CD14-positive monocyte (primary cell): ENCODE data around the gene CDV3. TPM values are rescaled to one million over a fixed set of nuclear protein-coding genes. Genes with fewer than 3 reads are reported as not detected.

Experiments
- DNase-seq, 3 donors: peaks; one replicate each; pipeline ENCODE4 v3.0.0-alpha.2; 2011 to 2022
- H2AFZ ChIP-seq: 2 replicates; pipeline ENCODE4 v1.6.0; 2012; ENCODE audit warnings: mild to moderate bottlenecking, low read depth, low read length, inconsistent platforms; ENCODE audit not compliant: insufficient read depth, poor library complexity, severe bottlenecking
- H3K27ac ChIP-seq, 2 donors: 1 replicate in 1 of 2; 2 replicates in 1 of 2; pipeline ENCODE4 v1.5.1; 2012 to 2013; ENCODE audit warnings: low read length in 2 of 2, control low read depth in 1 of 2, inconsistent platforms in 1 of 2, low read depth in 1 of 2, mild to moderate bottlenecking in 1 of 2
- H3K27me3 ChIP-seq, 2 donors: one replicate each; pipeline versions ENCODE4 v1.6.0 to v1.6.1; 2011 to 2013; ENCODE audit warnings: low read length in 2 of 2; ENCODE audit not compliant: control insufficient read depth in 2 of 2, insufficient read depth in 2 of 2
- H3K36me3 ChIP-seq, 2 donors: replicated peaks in 1 of 2; 1 replicate in 1 of 2; 2 replicates in 1 of 2; pipeline versions ENCODE4 v1.5.1 to v1.6.1; 2012 to 2013; ENCODE audit warnings: low read length in 2 of 2, control low read depth in 1 of 2, inconsistent platforms in 1 of 2, mild to moderate bottlenecking in 1 of 2; ENCODE audit not compliant: insufficient read depth in 2 of 2, control insufficient read depth in 1 of 2
- H3K4me1 ChIP-seq, 2 donors: 1 replicate in 1 of 2; 2 replicates in 1 of 2; pipeline versions ENCODE4 v1.5.1 to v1.6.1; 2012 to 2013; ENCODE audit warnings: low read length in 2 of 2, control low read depth in 1 of 2, inconsistent platforms in 1 of 2, mild to moderate bottlenecking in 1 of 2, moderate library complexity in 1 of 2; ENCODE audit not compliant: insufficient read depth in 2 of 2, control insufficient read depth in 1 of 2
- H3K4me2 ChIP-seq: replicated peaks from 2 replicates; pipeline ENCODE3; 2012; ENCODE audit warnings: low read length, moderate library complexity, mild to moderate bottlenecking; ENCODE audit not compliant: poor library complexity, severe bottlenecking; ENCODE audit errors: extremely low read depth
- H3K4me3 ChIP-seq, 3 experiments: fragments of 200-600 bp in 1 of 3; sonication (generic) in 1 of 3; replicated peaks in 1 of 3; 1 replicate in 2 of 3; 2 replicates in 1 of 3; pipeline ENCODE4 v1.5.1; 2011 to 2013; ENCODE audit warnings: low read length in 3 of 3, mild to moderate bottlenecking in 3 of 3, control low read depth in 2 of 3, low read depth in 2 of 3, inconsistent platforms in 1 of 3, moderate library complexity in 1 of 3
- H3K79me2 ChIP-seq: 2 replicates; pipeline ENCODE4 v1.6.0; 2012; ENCODE audit warnings: mild to moderate bottlenecking, control low read depth, inconsistent platforms, low read length, moderate library complexity; ENCODE audit not compliant: insufficient read depth
- H3K9ac ChIP-seq: 2 replicates; pipeline ENCODE4 v1.6.0; 2017; ENCODE audit warnings: low read length, mild to moderate bottlenecking; ENCODE audit not compliant: insufficient read depth, poor library complexity, severe bottlenecking
- H3K9me3 ChIP-seq, 2 donors: replicated peaks in 1 of 2; 1 replicate in 1 of 2; 2 replicates in 1 of 2; pipeline versions ENCODE4 v1.5.1 to v1.6.1; 2012 to 2013; ENCODE audit warnings: low read length in 2 of 2, control low read depth in 1 of 2; ENCODE audit not compliant: control insufficient read depth in 1 of 2, insufficient read depth in 1 of 2
- H4K20me1 ChIP-seq: 2 replicates; pipeline ENCODE4 v1.6.0; 2012; ENCODE audit warnings: mild to moderate bottlenecking, low read length, control low read depth, moderate library complexity; ENCODE audit not compliant: insufficient read depth
- H3K27ac Mint-ChIP-seq, 7 donors: one replicate each; pipeline ENCODE4 v1.8.0; 2020; ENCODE audit warnings: mild to moderate bottlenecking in 7 of 7, mixed read lengths in 7 of 7, moderate library complexity in 6 of 7, inconsistent platforms in 2 of 7
- H3K27me3 Mint-ChIP-seq, 3 donors: one replicate each; pipeline ENCODE4 v1.8.0; 2021 to 2022; ENCODE audit warnings: low read depth in 3 of 3, mild to moderate bottlenecking in 3 of 3, mixed read lengths in 3 of 3, moderate library complexity in 3 of 3, inconsistent platforms in 1 of 3
- H3K36me3 Mint-ChIP-seq, 2 donors: one replicate each; pipeline ENCODE4 v1.8.0; 2020; ENCODE audit warnings: mixed read lengths in 2 of 2, inconsistent platforms in 1 of 2, mild to moderate bottlenecking in 1 of 2
- H3K4me1 Mint-ChIP-seq: one replicate; pipeline ENCODE4 v1.8.0; 2020; ENCODE audit warnings: mild to moderate bottlenecking, mixed read lengths
- H3K4me3 Mint-ChIP-seq, 2 donors: one replicate each; pipeline ENCODE4 v1.8.0; 2020; ENCODE audit warnings: mild to moderate bottlenecking in 2 of 2, mixed read lengths in 2 of 2, moderate library complexity in 1 of 2
- H3K9me3 Mint-ChIP-seq, 7 donors: one replicate each; pipeline ENCODE4 v1.8.0; 2020 to 2022; ENCODE audit warnings: mixed read lengths in 7 of 7, mild to moderate bottlenecking in 6 of 7, moderate library complexity in 6 of 7, inconsistent platforms in 2 of 7
- WGBS: methylation state at CpG from one replicate; pipeline ENCODE4 v1.1.5; 2013; ENCODE audit warnings: missing lambda C conversion rate; ENCODE audit not compliant: insufficient coverage; 5-methylcytosine and 5-hydroxymethylcytosine counted together
- intact Hi-C, 2 donors: fragments of 100-400 bp; cut with micrococcal nuclease; formaldehyde crosslinking; loops; one replicate each; pipeline versions ENCODE4 v1.15.0 to v1.15.1; 2023
- polyA plus RNA-seq, 3 donors: library from polyadenylated mRNA; depleted of rRNA in 1 of 3; unstranded in 2 of 3; stranded (reverse) in 1 of 3; fragments of 300-500 nt in 2 of 3; fragments of >200 nt in 1 of 3; fragmentation: Illumina TruSeq in 2 of 3; gene quantifications; 1 replicate in 2 of 3; 2 replicates in 1 of 3; pipeline ENCODE4 v1.2.3, GENCODE V29; 2012 to 2021
- TF ChIP-seq, protein P1 (sequence below): fragments of 200-600 bp; IDR thresholded peaks from one replicate; pipeline ENCODE4 v1.8.0; 2022; ENCODE audit warnings: antibody characterized with exemption, mild to moderate bottlenecking

The CDV3 gene
- polyA plus RNA-seq, 3 donors = 30.0 to 80.1 (median 30.3) TPM

DNA sequence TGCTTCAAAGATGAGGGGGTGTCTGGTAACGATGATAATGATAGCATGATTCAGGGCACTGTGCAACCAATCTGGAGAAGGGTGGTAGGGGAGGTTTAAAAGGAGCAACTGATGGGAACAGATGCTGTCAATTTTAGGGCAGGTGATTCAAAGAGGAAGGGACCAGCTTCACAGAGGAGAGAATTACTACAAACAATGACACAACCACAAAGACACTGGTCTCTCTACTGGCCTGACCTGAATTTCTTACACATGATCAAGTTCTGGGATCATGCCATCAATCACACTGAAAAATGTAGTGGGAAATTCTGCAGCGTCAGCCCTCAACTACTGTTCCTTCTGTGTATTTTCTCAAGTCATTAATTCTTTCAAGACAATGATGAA, 2.6 kb upstream of the CDV3 start:
- peaks cover 5 to 11% of the 10 kb centered on the region in 2 donors for H3K36me3 Mint-ChIP-seq

DNA sequence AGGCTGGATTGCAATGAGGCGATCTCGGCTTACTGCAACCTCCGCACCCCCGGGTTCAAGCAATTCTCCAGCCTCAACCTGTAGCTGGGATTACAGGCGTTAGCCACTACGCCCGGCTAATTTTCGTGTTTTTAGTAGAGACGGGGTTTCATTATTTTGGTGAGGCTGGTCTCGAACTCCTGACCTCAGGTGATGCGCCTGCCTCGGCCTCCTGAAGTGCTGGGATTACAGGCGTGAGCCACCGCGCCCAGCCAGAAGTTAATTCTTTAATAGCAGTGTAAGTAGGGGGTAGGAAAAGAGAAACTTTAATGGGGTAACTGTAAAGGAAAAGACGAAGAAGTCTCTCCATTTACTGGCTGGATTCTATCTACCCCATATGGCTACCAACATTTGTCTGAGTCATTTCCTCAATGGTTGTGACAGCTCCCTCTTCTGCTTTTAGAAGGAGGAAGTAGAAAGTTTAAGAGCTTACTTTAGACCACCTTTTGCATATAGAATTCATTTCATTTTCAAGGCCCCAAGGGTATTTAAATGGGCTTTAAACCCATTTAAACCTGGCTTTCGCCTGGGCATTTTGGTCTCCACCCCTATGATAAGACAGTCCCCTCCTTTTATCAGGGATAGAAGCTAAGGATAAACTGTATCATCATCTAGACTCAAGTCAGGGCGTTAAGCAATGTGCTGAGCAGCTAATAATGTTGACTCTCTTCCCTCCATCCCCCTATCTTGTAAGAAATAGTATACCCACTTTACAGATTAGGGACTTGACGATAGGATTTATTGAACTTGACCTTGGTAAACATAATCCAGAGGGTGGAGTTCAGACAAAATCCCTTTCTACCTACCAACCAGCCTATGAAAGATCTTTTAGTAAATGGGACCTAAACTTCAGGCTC, 1.1 kb upstream of the CDV3 start:
- peak overlapping the region; percentile 74 for H3K9ac ChIP-seq
- peaks cover 32% of the 10 kb centered on the region for H3K79me2 ChIP-seq
- Mint-ChIP-seq H3K4me1 (peaks cover 69% of the 10 kb centered on the region), H3K27ac (peak overlapping the region; percentile 99 to 100 (median 99)), H3K36me3 (peaks cover 20 to 22% of the 10 kb centered on the region in 2 donors), H3K27me3 (peaks cover 0 to 2% (median 0%) of the 10 kb centered on the region in 3 donors), H3K4me3 (peak overlapping the region; percentile 77 to 88), H3K9me3 (no peaks in the 10 kb centered on the region)
- peak overlapping the region; percentile 33 to 72 (median 43) for H3K4me3 ChIP-seq
- peak overlapping the region; percentile 36 for H2AFZ ChIP-seq
- peaks cover 21 to 24% of the 10 kb centered on the region in 2 donors for H3K36me3 ChIP-seq
- 8% methylated on average over 7 of the region's 19 CpGs for WGBS
- H3K27ac ChIP-seq = peak overlapping the region; percentile 97 to 99
- peaks cover 57 to 70% of the 10 kb centered on the region in 2 donors for H3K4me1 ChIP-seq
- peak overlapping the region; percentile 83 for H3K4me2 ChIP-seq
- H4K20me1 ChIP-seq = peaks cover 29% of the 10 kb centered on the region
- intact Hi-C loops = loop anchor here (2.0 to 10.0 kb wide), 3 partner anchors 232 to 850 kb away; partner anchors contain the start of genes NPHP3 (in 2 of the 2) and SRPRB (in 1 of the 2)
- H3K27me3 ChIP-seq = no peaks in the 10 kb centered on the region
- TF ChIP-seq, protein P1, sequence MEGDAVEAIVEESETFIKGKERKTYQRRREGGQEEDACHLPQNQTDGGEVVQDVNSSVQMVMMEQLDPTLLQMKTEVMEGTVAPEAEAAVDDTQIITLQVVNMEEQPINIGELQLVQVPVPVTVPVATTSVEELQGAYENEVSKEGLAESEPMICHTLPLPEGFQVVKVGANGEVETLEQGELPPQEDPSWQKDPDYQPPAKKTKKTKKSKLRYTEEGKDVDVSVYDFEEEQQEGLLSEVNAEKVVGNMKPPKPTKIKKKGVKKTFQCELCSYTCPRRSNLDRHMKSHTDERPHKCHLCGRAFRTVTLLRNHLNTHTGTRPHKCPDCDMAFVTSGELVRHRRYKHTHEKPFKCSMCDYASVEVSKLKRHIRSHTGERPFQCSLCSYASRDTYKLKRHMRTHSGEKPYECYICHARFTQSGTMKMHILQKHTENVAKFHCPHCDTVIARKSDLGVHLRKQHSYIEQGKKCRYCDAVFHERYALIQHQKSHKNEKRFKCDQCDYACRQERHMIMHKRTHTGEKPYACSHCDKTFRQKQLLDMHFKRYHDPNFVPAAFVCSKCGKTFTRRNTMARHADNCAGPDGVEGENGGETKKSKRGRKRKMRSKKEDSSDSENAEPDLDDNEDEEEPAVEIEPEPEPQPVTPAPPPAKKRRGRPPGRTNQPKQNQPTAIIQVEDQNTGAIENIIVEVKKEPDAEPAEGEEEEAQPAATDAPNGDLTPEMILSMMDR = no peak
- no peaks in the 10 kb centered on the region for H3K9me3 ChIP-seq
- peak; percentile 87 to 94 (median 94) for DNase-seq

More for the DNA sequence above, 2.6 kb upstream of the CDV3 start:
- Histone ChIP-seq H4K20me1 (peaks cover 14% of the 10 kb centered on the region), H3K27ac (no peak overlapping the region), H2AFZ (no peak overlapping the region), H3K79me2 (peaks cover 17% of the 10 kb centered on the region), H3K36me3 (peaks cover 9 to 10% of the 10 kb centered on the region in 2 donors), H3K27me3 (no peaks in the 10 kb centered on the region), H3K4me1 (peaks cover 52 to 62% of the 10 kb centered on the region in 2 donors), H3K9ac (no peak overlapping the region), H3K4me2 (no peak overlapping the region), H3K9me3 (no peaks in the 10 kb centered on the region), H3K4me3 (no peak overlapping the region)
- Mint-ChIP-seq H3K27ac (peak overlapping the region; percentile 75 to 100 (median 99)), H3K4me1 (peaks cover 64% of the 10 kb centered on the region), H3K4me3 (no peak overlapping the region), H3K27me3 (peaks cover 0 to 6% (median 2%) of the 10 kb centered on the region in 3 donors), H3K9me3 (peaks cover 0 to 3% (median 0%) of the 10 kb centered on the region in 7 donors)
- intact Hi-C loops = loop anchor here in 1 of 2 donors (5.0 to 10.0 kb wide), 2 partner anchors 234 to 849 kb away; partner anchors contain the start of genes NPHP3 and SRPRB
- 50% methylated on average over 1 of the region's 2 CpGs for WGBS
- DNase-seq = peak in 2 of 3 donors; percentile 16 to 18
- TF ChIP-seq, protein P1 = no peak
